ENCODE measurements around the gene SLC12A2.

DNA sequence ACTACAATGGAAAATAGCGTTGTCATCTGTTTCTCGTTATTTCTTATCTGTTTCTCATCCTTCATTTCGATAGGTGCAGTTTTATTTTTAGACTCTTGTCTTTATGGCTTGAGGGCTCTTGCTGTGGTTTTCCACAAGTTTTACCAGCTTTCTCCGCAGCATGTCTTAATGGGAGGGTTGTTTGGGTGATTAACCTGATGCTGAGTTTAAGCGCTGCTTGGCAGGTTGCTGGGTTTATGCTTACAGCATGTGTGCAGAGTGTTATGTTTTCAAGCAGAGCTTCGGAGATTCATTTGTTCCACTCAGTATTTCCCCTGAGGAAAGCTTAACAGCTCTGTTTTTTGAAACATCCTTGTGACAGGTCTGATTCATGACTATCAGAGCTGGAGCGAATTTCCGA is 154.0 kb downstream of the SLC12A2 start:
- TF ChIP-seq TAF1 (IDR thresholded peaks at IDR 0.05; ENCODE audit: borderline replicate concordance, insufficient read depth, low read length), result no peak
- no peak for TF ChIP-seq POLR2AphosphoS5 (IDR thresholded peaks at IDR 0.05; ENCODE audit: low read depth, low read length)
- no peak for TF ChIP-seq REST (IDR thresholded peaks at IDR 0.05; ENCODE audit: insufficient read depth in 1 of 2, low read depth in 2 of 2, low read length in 2 of 2)
- no peak for TF ChIP-seq SIN3A (IDR thresholded peaks at IDR 0.05; ENCODE audit: borderline replicate concordance, insufficient read depth, low read length)
- TF ChIP-seq FOXP2 (optimal IDR thresholded peaks at IDR 0.05; ENCODE audit: borderline replicate concordance, extremely low read depth, extremely low read length, insufficient read depth), result no peak

Data from PFSK-1 (cell line).